OCI-LY7 (cell line): ENCODE data around the gene ACCSL.

Experiments used
- EZH2phosphoT487 ChIP-seq: fragments of 200-600 bp; sonication (generic); IDR thresholded peaks from 2 replicates; pipeline ENCODE4 v1.6.1; 2018; ENCODE audit warnings: low read depth, borderline replicate concordance, mild to moderate bottlenecking, mixed run types, antibody characterized with exemption, low read length, moderate library complexity, mixed read lengths
- TF ChIP-seq, protein P1 (sequence below): fragments of 200-600 bp; sonication (generic); conservative IDR thresholded peaks from 2 replicates; pipeline ENCODE4 v1.5.1; 2014; ENCODE audit warnings: mild to moderate bottlenecking, antibody characterized with exemption, low read length, moderate library complexity, mixed read lengths

DNA sequence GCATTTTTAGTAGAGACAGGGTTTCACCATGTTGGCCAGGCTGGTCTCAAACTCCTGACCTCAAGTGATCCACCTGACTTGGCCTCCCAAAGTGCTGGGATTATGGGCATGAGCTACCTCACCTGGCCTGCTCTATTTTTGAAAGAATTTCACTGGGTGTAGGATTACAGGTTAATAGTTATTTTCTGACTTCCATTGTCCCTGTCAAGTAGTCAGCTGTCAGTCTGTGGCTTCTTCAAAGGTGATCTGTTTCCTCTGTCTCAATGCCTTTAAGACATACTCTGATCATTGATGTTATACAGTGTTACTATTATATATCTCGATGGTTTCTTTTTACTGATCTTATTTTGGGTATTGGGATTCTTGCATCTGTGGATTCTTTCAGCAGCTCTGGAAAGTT lies 37.5 kb downstream of the ACCSL start:
- TF ChIP-seq, protein P1, sequence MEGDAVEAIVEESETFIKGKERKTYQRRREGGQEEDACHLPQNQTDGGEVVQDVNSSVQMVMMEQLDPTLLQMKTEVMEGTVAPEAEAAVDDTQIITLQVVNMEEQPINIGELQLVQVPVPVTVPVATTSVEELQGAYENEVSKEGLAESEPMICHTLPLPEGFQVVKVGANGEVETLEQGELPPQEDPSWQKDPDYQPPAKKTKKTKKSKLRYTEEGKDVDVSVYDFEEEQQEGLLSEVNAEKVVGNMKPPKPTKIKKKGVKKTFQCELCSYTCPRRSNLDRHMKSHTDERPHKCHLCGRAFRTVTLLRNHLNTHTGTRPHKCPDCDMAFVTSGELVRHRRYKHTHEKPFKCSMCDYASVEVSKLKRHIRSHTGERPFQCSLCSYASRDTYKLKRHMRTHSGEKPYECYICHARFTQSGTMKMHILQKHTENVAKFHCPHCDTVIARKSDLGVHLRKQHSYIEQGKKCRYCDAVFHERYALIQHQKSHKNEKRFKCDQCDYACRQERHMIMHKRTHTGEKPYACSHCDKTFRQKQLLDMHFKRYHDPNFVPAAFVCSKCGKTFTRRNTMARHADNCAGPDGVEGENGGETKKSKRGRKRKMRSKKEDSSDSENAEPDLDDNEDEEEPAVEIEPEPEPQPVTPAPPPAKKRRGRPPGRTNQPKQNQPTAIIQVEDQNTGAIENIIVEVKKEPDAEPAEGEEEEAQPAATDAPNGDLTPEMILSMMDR, result no peak
- no peak for TF ChIP-seq EZH2phosphoT487
